MM.1S (cell line): ENCODE data around the gene FBXW7.

Source experiments
- EZH2phosphoT487 ChIP-seq: fragments of 300-600 bp; sonication (generic); IDR thresholded peaks from 2 replicates; pipeline ENCODE4 v1.6.1; 2018; ENCODE audit warnings: antibody characterized with exemption, low read length
- TF ChIP-seq, protein P1 (sequence below): fragments of 300-600 bp; sonication (generic); IDR thresholded peaks from 2 replicates; pipeline ENCODE4 v1.5.1; 2016; ENCODE audit warnings: antibody characterized with exemption, low read length, mixed read lengths

DNA sequence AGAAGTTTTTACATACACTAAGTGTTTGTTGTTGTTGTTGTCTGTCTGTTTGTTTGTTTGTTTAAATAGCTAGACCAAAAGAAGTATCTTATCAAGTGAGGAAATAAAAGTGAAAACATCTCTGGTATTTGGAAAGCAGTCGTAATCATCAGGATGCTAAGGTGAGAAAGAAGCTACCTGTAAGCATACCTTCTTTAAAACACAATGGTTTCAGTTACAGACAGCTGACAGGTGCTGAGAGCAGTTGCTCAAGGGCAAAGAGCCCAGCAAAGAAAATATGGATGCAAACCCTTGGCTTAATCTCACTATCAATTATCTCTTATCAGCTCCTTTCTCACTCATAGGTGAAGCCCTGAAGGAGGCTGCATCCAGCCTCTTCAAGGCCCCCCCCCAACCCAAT is 42.8 kb upstream of the FBXW7 start:
- TF ChIP-seq, protein P1, sequence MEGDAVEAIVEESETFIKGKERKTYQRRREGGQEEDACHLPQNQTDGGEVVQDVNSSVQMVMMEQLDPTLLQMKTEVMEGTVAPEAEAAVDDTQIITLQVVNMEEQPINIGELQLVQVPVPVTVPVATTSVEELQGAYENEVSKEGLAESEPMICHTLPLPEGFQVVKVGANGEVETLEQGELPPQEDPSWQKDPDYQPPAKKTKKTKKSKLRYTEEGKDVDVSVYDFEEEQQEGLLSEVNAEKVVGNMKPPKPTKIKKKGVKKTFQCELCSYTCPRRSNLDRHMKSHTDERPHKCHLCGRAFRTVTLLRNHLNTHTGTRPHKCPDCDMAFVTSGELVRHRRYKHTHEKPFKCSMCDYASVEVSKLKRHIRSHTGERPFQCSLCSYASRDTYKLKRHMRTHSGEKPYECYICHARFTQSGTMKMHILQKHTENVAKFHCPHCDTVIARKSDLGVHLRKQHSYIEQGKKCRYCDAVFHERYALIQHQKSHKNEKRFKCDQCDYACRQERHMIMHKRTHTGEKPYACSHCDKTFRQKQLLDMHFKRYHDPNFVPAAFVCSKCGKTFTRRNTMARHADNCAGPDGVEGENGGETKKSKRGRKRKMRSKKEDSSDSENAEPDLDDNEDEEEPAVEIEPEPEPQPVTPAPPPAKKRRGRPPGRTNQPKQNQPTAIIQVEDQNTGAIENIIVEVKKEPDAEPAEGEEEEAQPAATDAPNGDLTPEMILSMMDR, result no peak
- TF ChIP-seq EZH2phosphoT487, result no peak
